GM10847 (cell line): ENCODE data around the gene UNC13C.

Experiments
- POLR2A ChIP-seq: IDR thresholded peaks from 2 replicates; pipeline ENCODE4 v1.6.1; 2011; ENCODE audit not compliant: insufficient read length; ENCODE audit errors: extremely low read depth

Gene UNC13C

DNA sequence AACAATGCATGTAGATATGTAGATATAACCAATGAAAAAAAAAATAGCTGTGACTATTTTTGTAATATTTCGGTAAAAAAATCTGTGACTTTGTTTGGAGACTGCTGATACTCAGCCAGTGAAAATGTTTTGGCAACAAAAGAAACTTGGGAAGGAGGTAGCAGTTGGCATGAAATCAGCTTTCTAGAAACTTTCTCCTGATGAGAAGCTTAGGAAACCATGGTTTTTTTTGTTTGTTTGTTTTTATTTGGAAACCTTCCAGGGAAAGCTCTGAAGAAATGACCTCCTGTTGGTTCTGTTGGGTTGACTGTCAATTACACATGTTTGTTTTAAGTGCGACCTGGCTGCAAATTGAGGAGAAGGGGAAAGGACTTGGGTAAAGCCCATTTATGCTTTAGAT lies 445.9 kb downstream of the UNC13C start:
- no peak for TF ChIP-seq POLR2A

DNA sequence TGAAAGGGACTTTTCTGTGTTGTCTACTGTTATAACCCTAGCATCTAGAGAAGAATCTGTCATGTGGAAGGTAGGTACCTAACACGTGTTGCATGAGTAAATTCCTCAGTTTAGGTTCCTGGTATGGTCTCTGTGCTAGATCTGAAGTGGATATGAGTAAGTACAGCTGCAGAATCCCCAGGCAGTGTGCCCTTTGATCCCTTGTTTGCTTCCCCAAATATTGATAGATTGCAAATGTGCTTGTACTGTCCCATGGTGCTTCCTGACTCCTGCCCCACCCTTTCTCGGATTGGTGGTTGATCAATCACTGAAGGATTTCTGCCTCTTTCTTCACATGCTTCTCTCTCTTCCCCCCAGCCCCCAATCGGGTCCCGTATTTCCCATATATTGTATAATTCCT lies 450.4 kb downstream of the UNC13C start:
- TF ChIP-seq POLR2A, result no peak

DNA sequence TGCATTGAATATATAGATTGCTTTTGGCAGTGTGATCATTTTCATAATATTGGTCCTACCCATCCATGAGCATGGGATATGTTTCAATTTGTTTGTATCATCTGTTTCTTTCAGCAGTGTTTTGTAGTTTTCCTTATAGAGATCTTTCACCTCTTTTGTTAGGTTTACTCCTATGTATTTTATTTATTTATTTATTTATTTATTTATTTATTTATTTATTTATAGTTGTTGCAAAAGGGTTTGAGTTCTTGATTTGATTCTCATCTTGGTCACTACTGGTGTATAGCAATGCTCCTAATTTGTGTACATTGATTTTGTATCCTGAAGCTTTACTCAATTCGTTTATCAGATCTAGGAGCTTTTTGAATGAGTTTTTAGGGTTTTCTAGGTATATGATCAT lies 478.2 kb downstream of the UNC13C start:
- TF ChIP-seq POLR2A, result no peak

DNA sequence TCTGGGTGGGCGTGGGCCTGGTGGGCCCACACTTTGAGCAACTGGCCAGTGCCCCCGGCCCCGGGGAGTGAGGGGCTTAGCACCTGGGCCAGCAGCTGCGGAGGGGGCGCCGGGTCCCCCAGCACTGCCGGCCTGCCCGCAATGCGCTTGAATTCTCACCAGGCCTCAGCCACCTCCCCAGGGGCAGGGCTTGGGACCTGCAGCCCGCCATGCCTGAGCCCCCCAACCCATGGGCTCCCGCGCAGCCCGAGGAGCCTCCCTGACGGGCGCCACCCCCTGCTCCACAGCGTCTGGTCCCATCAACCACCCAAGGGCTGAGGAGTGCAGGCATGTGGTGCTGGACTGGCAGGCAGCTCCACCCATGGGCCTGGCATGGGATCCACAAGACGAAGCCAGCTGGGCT lies 484.3 kb downstream of the UNC13C start:
- TF ChIP-seq POLR2A, result no peak

DNA sequence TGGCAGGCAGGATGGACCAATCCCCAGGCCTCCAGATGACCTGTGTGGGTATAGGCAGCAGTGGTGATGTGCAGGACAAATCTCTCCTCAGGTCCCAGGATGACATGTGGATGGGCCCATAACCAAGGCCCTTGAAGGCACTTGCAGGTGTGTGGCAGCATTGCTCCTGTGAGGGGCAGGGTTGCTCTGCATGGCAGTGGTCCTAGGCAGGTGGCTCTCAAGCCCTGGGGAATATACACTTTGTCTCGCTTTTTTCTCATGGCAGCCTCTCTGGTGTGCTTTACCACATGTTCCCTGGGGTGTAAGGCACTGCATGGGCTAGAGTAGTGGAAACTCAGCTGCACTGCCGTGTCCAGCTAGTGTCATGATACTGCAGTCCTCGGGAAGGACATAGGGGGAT lies 503.6 kb downstream of the UNC13C start:
- no peak for TF ChIP-seq POLR2A

DNA sequence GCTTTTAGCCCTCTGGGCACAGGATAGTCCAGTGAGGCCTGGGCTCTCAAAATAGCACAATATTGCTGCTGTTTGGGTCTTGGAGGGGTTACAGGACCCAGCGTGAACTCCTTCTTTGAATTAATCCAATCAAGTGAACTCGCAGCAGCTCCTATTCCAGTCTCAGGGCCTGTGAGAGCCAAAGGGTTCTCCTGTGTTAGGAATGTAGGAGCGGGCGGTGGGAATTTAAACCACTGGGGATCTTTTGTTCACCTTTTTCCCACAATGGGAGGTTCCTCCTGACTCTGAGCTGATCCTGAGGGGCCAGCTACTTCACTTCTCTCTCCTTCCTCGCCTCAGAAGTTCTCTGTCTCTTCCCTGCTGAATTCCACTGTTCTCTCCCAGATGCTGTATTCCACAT lies 504.0 kb downstream of the UNC13C start:
- no peak for TF ChIP-seq POLR2A

DNA sequence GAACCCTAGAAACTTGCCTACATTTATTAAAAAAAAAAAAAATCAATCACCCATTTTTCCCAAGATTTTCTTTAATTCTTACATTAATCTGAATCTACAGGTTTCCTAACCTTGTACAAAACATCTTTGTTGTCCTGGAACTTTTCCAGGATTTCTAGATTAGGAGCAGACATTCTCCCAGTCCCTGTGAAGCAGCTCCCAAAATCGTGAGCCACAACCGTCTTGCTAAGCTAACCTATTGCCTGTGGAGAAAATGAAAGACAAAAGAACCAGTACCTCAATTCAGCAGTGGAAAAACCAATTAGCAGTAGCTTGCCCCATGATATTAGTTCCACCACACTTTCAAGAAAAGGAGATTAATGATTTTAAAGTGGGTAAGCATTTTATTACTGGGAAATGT lies 522.1 kb downstream of the UNC13C start:
- TF ChIP-seq POLR2A, result no peak

DNA sequence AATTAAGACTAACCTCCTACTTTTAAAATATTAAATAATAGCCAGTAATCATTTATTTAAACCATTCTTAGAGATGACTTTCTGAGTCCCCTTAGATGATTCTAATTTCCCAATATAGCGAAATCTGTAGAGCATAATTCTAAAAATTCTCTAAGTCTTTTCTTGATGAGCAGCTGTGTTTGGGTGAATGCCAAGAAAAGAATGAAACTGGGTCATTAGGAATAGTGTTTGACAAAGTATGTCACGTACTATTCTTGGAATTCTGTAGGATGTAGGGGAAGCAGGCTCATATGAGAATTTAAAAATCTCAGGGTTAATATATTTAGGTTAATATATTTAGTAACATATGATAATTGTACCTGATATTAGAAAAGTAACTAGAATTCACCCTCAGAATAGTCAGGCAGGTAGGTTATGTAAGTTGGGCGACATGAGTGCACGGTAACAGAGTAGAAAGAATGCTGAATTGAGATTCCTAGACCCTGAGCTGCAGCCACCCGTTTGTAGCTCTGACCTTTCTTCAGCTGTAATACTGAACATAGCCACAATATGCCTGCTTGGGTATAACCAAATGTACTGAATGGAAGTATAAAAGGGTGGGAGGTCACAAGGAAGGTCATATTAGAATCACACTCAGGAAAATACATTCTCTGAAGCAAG lies 524.3 kb downstream of the UNC13C start:
- no peak for TF ChIP-seq POLR2A

DNA sequence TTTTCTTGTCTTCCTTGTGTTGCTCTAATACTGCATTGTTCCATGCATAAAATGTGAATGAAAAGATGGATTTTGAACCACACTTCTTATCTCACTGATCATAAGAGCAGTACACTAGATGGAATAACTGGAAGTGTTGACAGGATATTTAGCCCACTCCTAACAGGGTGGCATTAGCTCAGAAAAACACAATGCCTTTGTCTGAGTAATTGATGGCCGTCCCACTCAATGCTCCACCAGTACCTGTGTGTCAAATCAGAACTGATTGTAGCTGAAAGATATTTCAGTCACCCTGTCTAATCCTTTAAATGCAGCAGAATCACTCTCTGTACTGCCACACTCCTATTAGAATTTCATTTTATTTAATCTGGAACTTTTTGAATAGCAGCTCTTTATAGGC lies 526.5 kb downstream of the UNC13C start:
- TF ChIP-seq POLR2A, result no peak

DNA sequence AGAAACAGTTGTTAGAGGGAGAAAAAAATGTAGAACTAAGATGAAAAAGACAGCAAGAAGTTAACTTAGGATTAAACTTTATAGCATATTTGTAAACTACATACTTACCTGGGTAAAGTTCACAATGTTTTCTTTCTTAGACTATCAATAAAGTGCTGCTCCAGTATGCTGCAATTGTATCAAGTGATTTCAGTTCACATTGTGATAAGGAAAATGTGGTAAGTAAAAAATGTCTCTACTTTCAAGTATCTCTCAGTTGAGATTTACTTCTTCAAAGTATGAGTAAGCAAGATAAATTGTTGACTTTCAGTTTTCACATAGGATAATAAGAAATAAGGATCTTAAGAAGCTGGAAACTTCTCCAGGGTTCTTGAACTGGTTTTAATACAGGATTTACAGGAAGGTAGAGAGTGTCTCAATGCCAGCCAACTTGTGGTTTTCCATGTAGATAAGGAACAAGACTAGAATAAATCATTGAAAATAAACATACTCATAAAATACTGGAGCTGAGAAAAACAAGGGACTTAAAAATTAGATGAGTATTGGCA lies 528.8 kb downstream of the UNC13C start:
- TF ChIP-seq POLR2A, result no peak

DNA sequence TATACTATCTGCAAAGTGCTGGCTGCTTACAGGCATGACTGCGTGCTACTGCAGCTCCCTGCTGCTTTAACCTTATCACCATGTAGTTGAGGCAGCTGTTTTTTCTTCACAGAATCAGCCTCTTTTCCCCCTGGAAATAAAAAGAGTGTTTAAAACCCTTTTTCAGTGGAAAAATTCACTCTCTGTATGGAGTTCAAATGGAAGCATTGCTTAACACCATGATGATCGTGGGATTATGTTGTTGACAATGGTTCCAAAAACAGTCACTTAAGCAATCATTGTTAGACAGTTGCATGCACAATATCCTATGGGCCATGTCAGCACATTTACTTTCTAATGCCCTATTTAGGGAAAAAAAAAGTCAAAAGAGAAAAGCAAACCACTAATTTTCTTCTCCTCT lies 536.4 kb downstream of the UNC13C start:
- no peak for TF ChIP-seq POLR2A

DNA sequence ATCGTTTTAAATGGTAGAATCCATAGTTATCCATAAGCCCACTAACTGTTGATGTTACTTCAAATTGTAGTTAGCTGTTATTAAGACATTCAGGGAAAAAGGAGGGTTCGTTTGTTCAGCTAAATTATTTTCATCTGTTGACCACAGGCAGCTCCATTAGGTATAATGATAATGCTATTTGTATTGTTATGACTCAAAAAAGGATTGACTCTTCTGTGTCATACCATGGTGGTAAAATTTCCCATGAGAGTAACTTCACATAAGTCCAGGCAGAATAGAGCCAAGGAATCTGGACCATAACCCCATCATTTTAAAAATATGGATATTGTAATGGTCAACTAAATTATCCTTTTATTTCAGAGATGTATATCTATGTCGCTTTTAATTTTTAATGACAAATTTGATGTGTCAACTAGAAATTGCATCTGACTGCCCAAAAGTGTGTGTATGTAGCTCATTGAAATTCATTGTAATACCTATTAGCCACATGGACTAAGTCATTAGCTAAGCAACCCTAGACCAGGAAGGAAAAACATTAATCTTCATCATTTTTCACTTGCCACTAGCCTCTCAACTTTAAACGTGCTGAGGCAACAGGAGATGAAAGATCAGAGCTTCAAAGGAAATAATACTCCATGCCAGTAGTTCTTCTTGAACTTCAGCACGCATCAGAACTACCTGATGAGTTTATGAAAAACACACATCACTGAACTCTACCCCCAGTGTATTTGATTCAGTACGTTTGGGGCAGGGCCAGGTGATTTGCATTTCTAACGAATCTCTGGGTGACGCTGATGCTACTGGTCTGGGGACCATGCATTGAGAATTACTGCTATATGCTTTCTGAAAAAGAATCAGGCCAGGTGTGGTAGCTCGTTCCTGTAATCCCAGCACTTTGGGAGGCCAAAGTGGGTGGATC lies 537.7 kb downstream of the UNC13C start:
- no peak for TF ChIP-seq POLR2A

DNA sequence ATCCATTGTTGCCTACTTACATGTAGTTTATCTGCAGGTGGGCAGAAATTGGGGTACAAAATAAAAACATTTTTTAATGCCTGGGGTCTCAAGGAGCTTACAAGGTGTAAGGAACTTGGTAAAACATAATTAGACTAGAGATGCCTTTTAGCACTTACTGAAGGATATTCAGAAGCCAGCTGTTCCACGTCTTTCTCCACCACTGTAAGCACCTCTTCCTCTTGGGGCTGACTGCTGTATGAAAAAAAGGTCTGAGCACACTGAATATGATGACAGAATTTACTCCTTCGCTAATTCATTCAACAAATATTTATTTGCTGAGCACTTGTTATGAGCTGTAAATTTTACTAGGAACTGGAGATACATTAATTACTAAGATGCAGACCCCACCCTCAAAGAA lies 539.1 kb downstream of the UNC13C start:
- no peak for TF ChIP-seq POLR2A

DNA sequence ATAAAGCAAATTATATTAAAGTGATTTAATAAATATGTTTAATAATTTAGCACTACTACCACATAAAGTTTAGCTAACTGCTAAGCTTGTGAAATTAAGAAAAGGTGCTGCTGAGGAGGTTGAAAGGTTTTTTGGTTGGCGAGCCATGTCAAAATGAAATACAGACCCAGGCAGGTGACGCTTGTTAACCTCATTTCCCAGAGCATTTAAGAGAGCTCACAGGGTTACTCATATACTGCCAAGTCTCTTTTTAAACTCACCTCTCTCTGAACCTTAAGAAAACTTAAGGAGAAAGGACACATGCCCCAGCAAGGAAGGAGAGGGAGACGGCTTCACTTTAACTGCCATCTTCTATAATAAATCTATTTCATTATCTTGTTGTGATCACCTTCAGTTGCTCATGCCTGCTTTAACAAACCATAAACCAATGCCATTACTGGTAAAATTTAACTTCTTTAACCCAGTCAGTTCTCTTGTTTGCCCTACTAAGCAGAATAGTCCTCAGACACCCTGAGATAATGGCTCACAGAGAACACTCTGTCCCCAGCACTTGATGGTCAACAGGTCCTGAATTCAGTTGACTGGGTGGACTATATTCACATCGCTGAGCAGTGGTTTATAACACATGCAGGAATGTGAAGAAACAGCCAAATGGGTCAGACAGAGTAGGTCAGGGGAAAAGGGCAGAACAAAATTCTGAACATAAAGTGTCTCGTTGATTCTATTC lies 540.1 kb downstream of the UNC13C start:
- no peak for TF ChIP-seq POLR2A

DNA sequence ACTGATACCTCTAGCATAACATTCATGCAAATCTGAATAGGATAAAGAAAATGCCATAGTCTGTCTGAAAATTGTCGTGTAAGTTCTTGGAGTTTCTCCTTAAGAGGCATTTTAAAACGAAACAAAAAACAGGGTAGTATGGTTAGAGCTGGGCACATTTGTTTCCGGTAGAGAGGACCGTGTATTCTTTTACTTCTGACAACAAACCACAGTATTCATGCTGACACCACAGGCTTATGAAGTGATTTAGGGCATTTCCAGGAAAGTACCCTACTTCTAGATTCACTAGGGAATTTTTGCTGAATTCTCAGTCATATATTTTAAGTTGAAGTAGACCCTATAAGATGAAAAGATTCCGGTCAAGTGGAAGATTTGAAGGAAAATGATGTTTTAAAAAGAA lies 541.3 kb downstream of the UNC13C start:
- TF ChIP-seq POLR2A, result no peak

DNA sequence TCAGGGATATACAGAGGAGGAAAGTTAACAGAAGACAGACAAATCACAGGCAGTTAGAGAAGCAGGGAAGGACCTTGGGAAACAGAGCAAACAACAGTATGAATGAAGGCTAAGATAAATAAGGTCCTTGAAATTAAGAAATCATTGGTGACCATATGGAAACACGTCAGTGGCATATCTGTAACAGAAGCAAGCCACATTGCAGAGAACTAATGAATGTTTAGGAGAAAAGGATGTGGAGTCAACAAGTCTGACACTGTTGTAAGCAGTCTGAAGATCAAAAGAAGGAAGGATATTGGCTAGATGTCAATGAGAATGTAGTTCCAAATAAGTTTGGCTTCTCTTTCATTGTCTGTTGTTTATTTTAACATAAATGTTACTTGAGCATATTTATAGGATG lies 542.4 kb downstream of the UNC13C start:
- TF ChIP-seq POLR2A, result no peak
